IMR-90 (cell line): Measurements from ENCODE around the gene SFPQ. TPM values are rescaled to one million over a fixed set of nuclear protein-coding genes. Genes with fewer than 3 reads are reported as not detected.

Experiments
- ATAC-seq: fragments of 200-7000 bp; cut with Tn5 transposase; 2 replicates; pipeline ENCODE4 v1.9.1; 2020; ENCODE audit warnings: low read depth, mild to moderate bottlenecking, moderate library complexity
- BruUV-seq: library from RNA; stranded (reverse); fragments of 400-500 nt; replicated peaks from 2 replicates; lab custom pipeline; 2021; lab: Mats Ljungman, UMichigan
- CTCF ChIA-PET: fragments of 300-600 bp; formaldehyde crosslinking; extraction: SDS; loops from one replicate; lab custom pipeline; 2021; ENCODE audit warnings: antibody characterized with exemption; lab: Yijun Ruan, JAX
- POLR2A ChIA-PET: fragments of 300-600 bp; sonication (Branson Sonifier 250); formaldehyde crosslinking; loops from one replicate; lab custom pipeline; 2022; ENCODE audit warnings: antibody characterized with exemption; ENCODE audit not compliant: unreplicated experiment; lab: Charles Lee
- DNase-seq: peaks from one replicate; pipeline ENCODE4 v3.0.0; 2013
- H2AFZ ChIP-seq: replicated peaks from 2 replicates; pipeline ENCODE3; 2013; ENCODE audit warnings: low read length, mild to moderate bottlenecking; ENCODE audit not compliant: poor library complexity
- H2AK5ac ChIP-seq: 2 replicates; pipeline ENCODE4 v1.6.1; 2013; ENCODE audit warnings: low read depth, low read length, inconsistent platforms
- H2AK9ac ChIP-seq: replicated peaks from 2 replicates; pipeline ENCODE3; 2013; ENCODE audit warnings: mild to moderate bottlenecking, low read depth, low read length, moderate library complexity; ENCODE audit not compliant: poor library complexity
- H2BK120ac ChIP-seq: 2 replicates; pipeline ENCODE4 v1.6.1; 2013; ENCODE audit warnings: low read depth, low read length, inconsistent platforms
- H2BK15ac ChIP-seq: 3 replicates; pipeline ENCODE4 v1.6.1; 2013; ENCODE audit warnings: low read depth, low read length, inconsistent platforms
- H2BK20ac ChIP-seq: 2 replicates; pipeline ENCODE4 v1.6.1; 2013; ENCODE audit warnings: low read depth, mild to moderate bottlenecking, inconsistent platforms, low read length, moderate library complexity
- H2BK5ac ChIP-seq: 2 replicates; pipeline ENCODE4 v1.6.1; 2013; ENCODE audit warnings: mild to moderate bottlenecking, low read depth, low read length, inconsistent platforms; ENCODE audit not compliant: poor library complexity, severe bottlenecking
- H3K14ac ChIP-seq: replicated peaks from 2 replicates; pipeline ENCODE4 v1.6.1; 2013; ENCODE audit warnings: low read depth, low read length, inconsistent platforms
- H3K18ac ChIP-seq: 2 replicates; pipeline ENCODE4 v1.6.1; 2013; ENCODE audit warnings: low read depth, low read length, control low read depth
- H3K23ac ChIP-seq: 2 replicates; pipeline ENCODE4 v1.6.1; 2013; ENCODE audit warnings: low read depth, low read length, inconsistent platforms
- H3K27ac ChIP-seq: 2 replicates; pipeline ENCODE4 v1.5.1; 2013; ENCODE audit warnings: mild to moderate bottlenecking, control low read depth, low read length; ENCODE audit not compliant: insufficient read depth
- H3K27me3 ChIP-seq: 2 replicates; pipeline ENCODE4 v1.6.1; 2013; ENCODE audit warnings: low read length; ENCODE audit not compliant: control insufficient read depth, insufficient read depth
- H3K36me3 ChIP-seq: 2 replicates; pipeline ENCODE4 v1.6.1; 2013; ENCODE audit warnings: low read length, mixed read lengths; ENCODE audit not compliant: control insufficient read depth, insufficient read depth
- H3K4ac ChIP-seq: 2 replicates; pipeline ENCODE4 v1.6.1; 2013; ENCODE audit warnings: low read depth, low read length, inconsistent platforms
- H3K4me1 ChIP-seq: 2 replicates; pipeline ENCODE4 v1.6.1; 2013; ENCODE audit warnings: low read length, mixed read lengths; ENCODE audit not compliant: control insufficient read depth, insufficient read depth
- H3K4me2 ChIP-seq: 2 replicates; pipeline ENCODE4 v1.6.1; 2013; ENCODE audit warnings: low read depth, mild to moderate bottlenecking, control low read depth, low read length, moderate library complexity
- H3K4me3 ChIP-seq: 2 replicates; pipeline ENCODE4 v1.5.1; 2013; ENCODE audit warnings: low read depth, mild to moderate bottlenecking, control low read depth, low read length, moderate library complexity; ENCODE audit not compliant: insufficient read depth
- H3K56ac ChIP-seq: 2 replicates; pipeline ENCODE4 v1.6.1; 2013; ENCODE audit warnings: low read length, inconsistent platforms; ENCODE audit not compliant: insufficient read depth; ENCODE audit errors: extremely low read depth
- H3K79me1 ChIP-seq, 2 experiments: 2 replicates each; pipeline ENCODE4 v1.6.1; 2013; ENCODE audit warnings: low read length in 2 of 2, inconsistent platforms in 1 of 2, low read depth in 1 of 2
- H3K9ac ChIP-seq: 2 replicates; pipeline ENCODE4 v1.6.1; 2013; ENCODE audit warnings: low read depth, low read length, control low read depth
- H3K9me1 ChIP-seq: 2 replicates; pipeline ENCODE4 v1.6.1; 2013; ENCODE audit warnings: low read length, inconsistent platforms; ENCODE audit not compliant: insufficient read depth
- H3K9me3 ChIP-seq: 2 replicates; pipeline ENCODE4 v1.6.1; 2013; ENCODE audit warnings: low read length; ENCODE audit not compliant: control insufficient read depth, insufficient read depth
- H4K20me1 ChIP-seq: 2 replicates; pipeline ENCODE4 v1.6.1; 2013; ENCODE audit warnings: low read length, inconsistent platforms; ENCODE audit not compliant: insufficient read depth
- H4K5ac ChIP-seq: 2 replicates; pipeline ENCODE4 v1.6.1; 2013; ENCODE audit warnings: mild to moderate bottlenecking, low read depth, low read length, control low read depth
- H4K8ac ChIP-seq, 2 experiments: 2 replicates each; pipeline ENCODE4 v1.6.1; 2013; ENCODE audit warnings: low read depth in 2 of 2, low read length in 2 of 2, control low read depth in 1 of 2, inconsistent platforms in 1 of 2
- H4K91ac ChIP-seq: 2 replicates; pipeline ENCODE4 v1.6.1; 2013; ENCODE audit warnings: low read depth, low read length, inconsistent platforms; ENCODE audit not compliant: insufficient read depth
- BHLHE40 ChIP-seq: fragments of 150-350 bp; IDR thresholded peaks from 2 replicates; pipeline ENCODE4 v1.6.1; 2016; ENCODE audit warnings: mild to moderate bottlenecking, low read depth, low read length
- MXI1 ChIP-seq: IDR thresholded peaks from 2 replicates; pipeline ENCODE4 v1.6.1; 2012; ENCODE audit warnings: low read depth, mild to moderate bottlenecking, low read length, moderate library complexity, borderline replicate concordance
- POLR2A ChIP-seq: IDR thresholded peaks from 2 replicates; pipeline ENCODE4 v1.6.1; 2012; ENCODE audit warnings: mild to moderate bottlenecking, low read depth, low read length
- RCOR1 ChIP-seq: IDR thresholded peaks from 2 replicates; pipeline ENCODE4 v1.6.1; 2012; ENCODE audit warnings: mild to moderate bottlenecking, low read length, improper control_type of control experiment; ENCODE audit not compliant: insufficient replicate concordance
- WGBS, 2 experiments: methylation state at CpG; one replicate each; pipeline versions ENCODE4 v1.1.5 to v1.1.7; 2013; ENCODE audit warnings: missing lambda C conversion rate in 2 of 2; ENCODE audit not compliant: insufficient read length in 1 of 2; ENCODE audit errors: extremely low coverage in 2 of 2; 5-methylcytosine and 5-hydroxymethylcytosine counted together
- dilution Hi-C: fragments of 300-500 bp; cut with HindIII; formaldehyde crosslinking; loops from one replicate; pipeline ENCODE4 v1.14.3; 2018; ENCODE audit warnings: low sequenced_read_pairs; ENCODE audit not compliant: unreplicated experiment
- in situ Hi-C: fragments of 300-500 bp; cut with MboI; formaldehyde crosslinking; loops from 3 replicates; pipeline ENCODE4 v1.14.3; 2019; ENCODE audit warnings: low sequenced_read_pairs, inconsistent platforms, mixed read lengths
- intact Hi-C: fragments of 100-400 bp; cut with micrococcal nuclease; formaldehyde crosslinking; loops from 2 replicates; pipeline ENCODE4 v1.10.0; 2022
- polyA plus RNA-seq, 3 experiments: library from polyadenylated mRNA; depleted of rRNA; stranded (reverse); fragments of >200 nt; gene quantifications; 2 replicates each; pipeline ENCODE4 v1.2.3, GENCODE V29; 2012; ENCODE audit warnings: low replicate concordance in 1 of 3
- total RNA-seq: library from RNA; depleted of rRNA; stranded (reverse); fragments of >200 nt; gene quantifications from 2 replicates; pipeline ENCODE4 v1.2.3, GENCODE V29; 2012

Gene SFPQ
- total and polyA plus RNA-seq, 2 of the 4 experiments (the other 2 are of a cell fraction): 53.9 to 121 TPM

- Histone ChIP-seq H3K23ac (no peak overlapping the region), H3K27me3 (no peaks in the 10 kb centered on the region), H3K9me1 (peaks cover 3% of the 10 kb centered on the region; the same call in 1 of the 2 replicates), H4K8ac (no peak overlapping the region), H3K4ac (no peak overlapping the region), H3K18ac (no peak overlapping the region), H3K56ac (no peak overlapping the region), H4K5ac (no peak overlapping the region), H2AFZ (no peak overlapping the region), H3K4me1 (peaks cover 1% of the 10 kb centered on the region; the same call in 1 of the 2 replicates), H4K20me1 (peaks cover 87% of the 10 kb centered on the region), H3K4me3 (no peak overlapping the region), H3K4me2 (no peak overlapping the region), H3K9me3 (no peaks in the 10 kb centered on the region), H2BK120ac (no peak overlapping the region), H2BK15ac (no peak overlapping the region), H2BK20ac (no peak overlapping the region), H3K79me1 (peaks cover 48 to 56% of the 10 kb centered on the region in 2 experiments), H2BK5ac (no peak overlapping the region), H2AK9ac (no peak overlapping the region), H3K36me3 (peaks cover 72% of the 10 kb centered on the region), H3K27ac (no peak overlapping the region), H3K14ac (no peak overlapping the region), H3K9ac (no peak overlapping the region), H4K91ac (no peak overlapping the region), H2AK5ac (no peak overlapping the region)
- WGBS, 2 experiments: no CpG with 5 or more reads among the region's 4 CpGs
- no peak for ATAC-seq
- no TSS peak for BruUV-seq
- in situ Hi-C loops: no loop called here
- intact Hi-C loops: loop anchor here (10.0 kb wide), 2 partner anchors 177 to 327 kb away; partner anchors contain the start of gene SMIM12
- dilution Hi-C loops: no loop called here
- no peak for DNase-seq
- POLR2A ChIA-PET: no interaction called here
- TF ChIP-seq RCOR1 (no peak), MXI1 (no peak), POLR2A (peak; percentile 50; the same call in 1 of the 2 replicates), BHLHE40 (no peak)
- CTCF ChIA-PET: no interaction called here
Observed at GRCh38 chr1:35181790-35182455, 11.0 kb downstream of the SFPQ start.
